ENCODE data around the gene POLR2E. TPM values are rescaled to one million over a fixed set of nuclear protein-coding genes. Genes with fewer than 3 reads are reported as not detected.

POLR2E gene
- total and polyA plus RNA-seq, 2 donors from 2014 or later: 158 to 189 TPM

DNA sequence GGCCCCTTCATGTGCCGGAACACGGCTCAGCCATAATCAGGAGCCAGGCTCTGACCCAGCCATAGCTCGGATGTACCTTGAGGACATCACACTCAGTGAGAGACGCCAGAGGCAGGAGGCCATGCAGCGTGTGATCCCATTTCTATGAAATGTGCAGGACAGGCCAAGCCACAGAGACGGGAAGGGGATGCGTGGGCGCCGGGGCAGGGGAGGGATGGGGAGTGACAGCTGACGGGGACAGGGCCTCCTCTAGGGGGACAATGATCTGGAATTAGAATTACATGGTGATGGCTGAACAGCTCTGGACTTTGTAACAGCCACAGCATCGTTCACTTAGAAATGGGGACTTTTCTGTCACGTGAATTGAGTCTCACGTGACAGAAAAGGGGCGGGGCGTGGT lies 44.0 kb upstream of the POLR2E start:
- Histone ChIP-seq H3K36me3 (ENCODE audit: control insufficient read depth in 2 of 3, insufficient read depth in 3 of 3, low read length in 3 of 3) (peaks cover 0 to 3% (median 2%) of the 10 kb centered on the region in 3 donors), H3K9ac (ENCODE audit: low read length in 3 of 3) (no peak overlapping the region), H3K27ac (ENCODE audit: low read depth in 2 of 2, low read length in 2 of 2) (no peak overlapping the region), H3K4me3 (ENCODE audit: low read length in 3 of 3) (no peak overlapping the region), H3K4me1 (ENCODE audit: control insufficient read depth in 2 of 3, insufficient read depth in 2 of 3, low read depth in 1 of 3, low read length in 3 of 3) (peaks cover 0 to 5% (median 0%) of the 10 kb centered on the region in 3 donors), H3K9me3 (ENCODE audit: control insufficient read depth in 2 of 3, insufficient read depth in 1 of 3, low read length in 3 of 3) (no peaks in the 10 kb centered on the region), H3K27me3 (ENCODE audit: control insufficient read depth, insufficient read depth, low read length) (no peaks in the 10 kb centered on the region)
- intact Hi-C loops (cut with DNase I): no loop called here
- FAIRE-seq (no peak), DNase-seq (no peak)
- TF ChIP-seq, protein P1, sequence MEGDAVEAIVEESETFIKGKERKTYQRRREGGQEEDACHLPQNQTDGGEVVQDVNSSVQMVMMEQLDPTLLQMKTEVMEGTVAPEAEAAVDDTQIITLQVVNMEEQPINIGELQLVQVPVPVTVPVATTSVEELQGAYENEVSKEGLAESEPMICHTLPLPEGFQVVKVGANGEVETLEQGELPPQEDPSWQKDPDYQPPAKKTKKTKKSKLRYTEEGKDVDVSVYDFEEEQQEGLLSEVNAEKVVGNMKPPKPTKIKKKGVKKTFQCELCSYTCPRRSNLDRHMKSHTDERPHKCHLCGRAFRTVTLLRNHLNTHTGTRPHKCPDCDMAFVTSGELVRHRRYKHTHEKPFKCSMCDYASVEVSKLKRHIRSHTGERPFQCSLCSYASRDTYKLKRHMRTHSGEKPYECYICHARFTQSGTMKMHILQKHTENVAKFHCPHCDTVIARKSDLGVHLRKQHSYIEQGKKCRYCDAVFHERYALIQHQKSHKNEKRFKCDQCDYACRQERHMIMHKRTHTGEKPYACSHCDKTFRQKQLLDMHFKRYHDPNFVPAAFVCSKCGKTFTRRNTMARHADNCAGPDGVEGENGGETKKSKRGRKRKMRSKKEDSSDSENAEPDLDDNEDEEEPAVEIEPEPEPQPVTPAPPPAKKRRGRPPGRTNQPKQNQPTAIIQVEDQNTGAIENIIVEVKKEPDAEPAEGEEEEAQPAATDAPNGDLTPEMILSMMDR (IDR thresholded peaks at IDR 0.05; ENCODE audit: borderline replicate concordance, extremely low read depth, insufficient read depth): no peak

DNA sequence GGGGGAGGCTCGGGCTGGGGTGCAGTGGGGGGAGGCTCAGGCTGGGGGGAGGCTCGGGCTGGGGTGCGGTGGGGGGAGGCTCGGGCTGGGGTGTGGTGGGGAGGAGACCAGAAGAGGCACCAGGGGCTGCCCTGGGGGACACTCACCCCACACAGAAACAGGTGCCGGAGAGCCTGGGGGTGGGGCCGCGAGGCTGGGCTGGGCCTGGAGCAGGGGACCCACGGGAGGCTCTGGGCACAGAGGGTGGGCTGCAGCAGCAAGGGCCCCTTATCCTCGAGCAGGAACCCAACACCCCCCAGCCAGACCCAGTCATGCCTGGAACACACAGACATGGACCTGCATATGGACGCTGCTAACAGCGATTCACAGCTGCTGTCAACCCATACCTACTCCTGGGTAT lies 42.9 kb upstream of the POLR2E start:
- TF ChIP-seq, protein P1 (IDR thresholded peaks at IDR 0.05; ENCODE audit: borderline replicate concordance, extremely low read depth, insufficient read depth): no peak
- DNase-seq (no peak), FAIRE-seq (no peak)
- H3K4me3 ChIP-seq (ENCODE audit: low read length in 3 of 3): no peak overlapping the region
- H3K36me3 ChIP-seq (ENCODE audit: control insufficient read depth in 2 of 3, insufficient read depth in 3 of 3, low read length in 3 of 3): peaks cover 0 to 3% (median 2%) of the 10 kb centered on the region in 3 donors
- no peak overlapping the region for H3K27ac ChIP-seq (ENCODE audit: low read depth in 2 of 2, low read length in 2 of 2)
- no peaks in the 10 kb centered on the region for H3K27me3 ChIP-seq (ENCODE audit: control insufficient read depth, insufficient read depth, low read length)
- no peak overlapping the region for H3K9ac ChIP-seq (ENCODE audit: low read length in 3 of 3)
- H3K4me1 ChIP-seq (ENCODE audit: control insufficient read depth in 2 of 3, insufficient read depth in 2 of 3, low read depth in 1 of 3, low read length in 3 of 3): peaks cover 0 to 12% (median 0%) of the 10 kb centered on the region in 3 donors
- intact Hi-C loops (cut with DNase I): no loop called here
- H3K9me3 ChIP-seq (ENCODE audit: control insufficient read depth in 2 of 3, insufficient read depth in 1 of 3, low read length in 3 of 3): no peaks in the 10 kb centered on the region

- Histone ChIP-seq H3K9ac (ENCODE audit: low read length in 3 of 3) (no peak overlapping the region), H3K9me3 (ENCODE audit: control insufficient read depth in 2 of 3, insufficient read depth in 1 of 3, low read length in 3 of 3) (no peaks in the 10 kb centered on the region), H3K27me3 (ENCODE audit: control insufficient read depth, insufficient read depth, low read length) (no peaks in the 10 kb centered on the region), H3K4me3 (ENCODE audit: low read length in 3 of 3) (no peak overlapping the region), H3K36me3 (ENCODE audit: control insufficient read depth in 2 of 3, insufficient read depth in 3 of 3, low read length in 3 of 3) (no peaks in the 10 kb centered on the region), H3K4me1 (ENCODE audit: control insufficient read depth in 2 of 3, insufficient read depth in 2 of 3, low read depth in 1 of 3, low read length in 3 of 3) (peaks cover 0 to 20% (median 0%) of the 10 kb centered on the region in 3 donors), H3K27ac (ENCODE audit: low read depth in 2 of 2, low read length in 2 of 2) (no peak overlapping the region)
- FAIRE-seq (no peak), DNase-seq (peak in 1 of 5 donors; percentile 36)
- TF ChIP-seq, protein P1 (IDR thresholded peaks at IDR 0.05; ENCODE audit: borderline replicate concordance, extremely low read depth, insufficient read depth): no peak
- intact Hi-C loops (cut with DNase I): no loop called here
Observed at GRCh38 chr19:1136621-1137317, 41.6 kb upstream of the POLR2E start.
